ENCODE measurements around the gene NDRG3. TPM values are rescaled to one million over a fixed set of nuclear protein-coding genes. Genes with fewer than 3 reads are reported as not detected.

NDRG3 gene
- total and polyA plus RNA-seq, 2 donors (not counting 3 experiments of a cell fraction or from before 2014, with no cell fraction given) = 25.7 to 27.7 TPM

DNA sequence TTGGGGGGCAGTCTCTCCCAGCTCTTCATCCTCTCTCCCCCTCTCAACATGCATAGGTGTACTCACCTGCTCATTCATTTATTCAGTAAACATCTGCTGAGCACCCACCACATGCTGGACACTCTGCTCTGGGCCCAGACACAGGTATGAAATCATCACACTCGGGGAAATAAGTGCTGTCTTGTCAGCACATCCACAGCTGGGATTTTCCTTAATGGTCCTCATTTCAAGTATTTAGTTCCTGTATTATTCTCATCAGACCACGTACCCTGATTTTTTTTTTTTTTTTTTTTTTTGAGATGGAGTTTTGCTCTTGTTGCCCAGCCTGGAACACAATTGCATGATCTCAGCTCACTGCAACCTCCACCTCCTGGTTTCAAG is 121.0 kb downstream of the NDRG3 start:
- H3K9me3 ChIP-seq (replicated peaks; ENCODE audit: control insufficient read depth, insufficient read depth, low read length) = no peaks in the 10 kb centered on the region
- no peaks in the 10 kb centered on the region for H3K36me3 ChIP-seq (ENCODE audit: control insufficient read depth in 2 of 2, extremely low read depth in 1 of 2, insufficient read depth in 2 of 2, low read length in 2 of 2)
- H3K79me2 ChIP-seq (ENCODE audit: control insufficient read depth, insufficient read depth, low read length) = no peaks in the 10 kb centered on the region
- H3K4me1 ChIP-seq (ENCODE audit: control insufficient read depth, extremely low read depth, insufficient read depth, low read length) = no peaks in the 10 kb centered on the region
- ChIA-PET CTCF (no interaction called here), POLR2A (interaction anchor here (0.7 kb wide), 1 partner anchor 25 kb away, joined by 4 read pairs; no protein-coding TSS in a partner anchor)
- dilution Hi-C loops (cut with MboI; ENCODE audit: extremely low pct_ligation_motif_present, low sequenced_read_pairs) (no loop called here), intact Hi-C loops (cut with micrococcal nuclease) (no loop called here)
- no peak overlapping the region for H2AFZ ChIP-seq (ENCODE audit: low read depth, low read length)
- no TSS peak for BruUV-seq (replicated peaks)
- no peaks in the 10 kb centered on the region for H4K20me1 ChIP-seq (replicated peaks; ENCODE audit: control insufficient read depth, extremely low read depth, insufficient read depth, low read length)
- FAIRE-seq (no peak), DNase-seq (ENCODE audit: low read depth, low spot score) (no peak)
- H3K27me3 ChIP-seq (ENCODE audit: control insufficient read depth in 2 of 2, insufficient read depth in 2 of 2, low read length in 2 of 2) = no peaks in the 10 kb centered on the region
- H3K9me1 ChIP-seq (replicated peaks; ENCODE audit: control insufficient read depth, extremely low read depth, insufficient read depth, low read length) = no peaks in the 10 kb centered on the region
- H3K27ac ChIP-seq (ENCODE audit: insufficient read depth, low read depth, low read length) = no peak overlapping the region
- no peak overlapping the region for H3K4me2 ChIP-seq (ENCODE audit: insufficient read depth, low read length)
- H3K4me3 ChIP-seq (replicated peaks in 1 of 3; ENCODE audit: insufficient read depth in 1 of 3, low read depth in 1 of 3, low read length in 3 of 3) = no peak overlapping the region
- H3K9ac ChIP-seq (replicated peaks; ENCODE audit: extremely low read depth, insufficient read depth, low read length) = no peak overlapping the region
- TF ChIP-seq, protein P1, sequence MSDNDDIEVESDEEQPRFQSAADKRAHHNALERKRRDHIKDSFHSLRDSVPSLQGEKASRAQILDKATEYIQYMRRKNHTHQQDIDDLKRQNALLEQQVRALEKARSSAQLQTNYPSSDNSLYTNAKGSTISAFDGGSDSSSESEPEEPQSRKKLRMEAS (IDR thresholded peaks at IDR 0.05; ENCODE audit: insufficient read depth, insufficient read length) = no peak

- no peak overlapping the region for H3K27ac ChIP-seq (ENCODE audit: insufficient read depth, low read depth, low read length)
- FAIRE-seq = no peak
Observed at GRCh38 chr20:36624068-36624943, 121.6 kb downstream of the NDRG3 start.

More at GRCh38 chr20:36624068-36624943, 121.6 kb downstream of the NDRG3 start:
- H3K4me3 ChIP-seq (replicated peaks in 1 of 3; ENCODE audit: insufficient read depth in 1 of 3, low read depth in 1 of 3, low read length in 3 of 3) = no peak overlapping the region
- no peaks in the 10 kb centered on the region for H4K20me1 ChIP-seq (replicated peaks; ENCODE audit: control insufficient read depth, extremely low read depth, insufficient read depth, low read length)
- CTCF ChIA-PET = interaction anchor here (1.4 kb wide), 1 partner anchor 11 kb away, joined by 4 read pairs; no protein-coding TSS in a partner anchor
- no peaks in the 10 kb centered on the region for H3K9me1 ChIP-seq (replicated peaks; ENCODE audit: control insufficient read depth, extremely low read depth, insufficient read depth, low read length)
- TF ChIP-seq, protein P1 (IDR thresholded peaks at IDR 0.05; ENCODE audit: insufficient read depth, insufficient read length) = no peak
- no peak for TF ChIP-seq MYC (IDR thresholded peaks at IDR 0.05; ENCODE audit: low read depth, low read length)
- no peak for TF ChIP-seq POLR2AphosphoS5 (IDR thresholded peaks at IDR 0.05; ENCODE audit: insufficient read depth, low read depth, low read length)
- no peak for TF ChIP-seq POLR2A (IDR thresholded peaks at IDR 0.05; ENCODE audit: low read depth, low read length)
- TF ChIP-seq JUN (IDR thresholded peaks at IDR 0.05; ENCODE audit: borderline replicate concordance, insufficient read depth, insufficient read length, low read depth) = no peak
- H3K4me2 ChIP-seq (ENCODE audit: insufficient read depth, low read length) = no peak overlapping the region
- no peaks in the 10 kb centered on the region for H3K9me3 ChIP-seq (replicated peaks; ENCODE audit: control insufficient read depth, insufficient read depth, low read length)
- no peaks in the 10 kb centered on the region for H3K36me3 ChIP-seq (ENCODE audit: control insufficient read depth in 2 of 2, extremely low read depth in 1 of 2, insufficient read depth in 2 of 2, low read length in 2 of 2)
- intact Hi-C loops (cut with micrococcal nuclease) = no loop called here
- dilution Hi-C loops (cut with MboI; ENCODE audit: extremely low pct_ligation_motif_present, low sequenced_read_pairs) = no loop called here
- peak overlapping the region; percentile 24 for H2AFZ ChIP-seq (ENCODE audit: low read depth, low read length)
- DNase-seq (ENCODE audit: low read depth, low spot score) = no peak
- H3K27me3 ChIP-seq (ENCODE audit: control insufficient read depth in 2 of 2, insufficient read depth in 2 of 2, low read length in 2 of 2) = no peaks in the 10 kb centered on the region
- H3K4me1 ChIP-seq (ENCODE audit: control insufficient read depth, extremely low read depth, insufficient read depth, low read length) = no peaks in the 10 kb centered on the region
- no peak overlapping the region for H3K9ac ChIP-seq (replicated peaks; ENCODE audit: extremely low read depth, insufficient read depth, low read length)
- no TSS peak for BruUV-seq (replicated peaks)
- POLR2A ChIA-PET = no interaction called here
- no peaks in the 10 kb centered on the region for H3K79me2 ChIP-seq (ENCODE audit: control insufficient read depth, insufficient read depth, low read length)
